ENCODE results near the gene MYH13. TPM values are rescaled to one million over a fixed set of nuclear protein-coding genes. Genes with fewer than 3 reads are reported as not detected.

MYH13 gene
- total and polyA plus RNA-seq, 2 of the 13 experiments (the other 11 are each of a cell fraction or from before 2014, with no cell fraction given), result not detected

DNA sequence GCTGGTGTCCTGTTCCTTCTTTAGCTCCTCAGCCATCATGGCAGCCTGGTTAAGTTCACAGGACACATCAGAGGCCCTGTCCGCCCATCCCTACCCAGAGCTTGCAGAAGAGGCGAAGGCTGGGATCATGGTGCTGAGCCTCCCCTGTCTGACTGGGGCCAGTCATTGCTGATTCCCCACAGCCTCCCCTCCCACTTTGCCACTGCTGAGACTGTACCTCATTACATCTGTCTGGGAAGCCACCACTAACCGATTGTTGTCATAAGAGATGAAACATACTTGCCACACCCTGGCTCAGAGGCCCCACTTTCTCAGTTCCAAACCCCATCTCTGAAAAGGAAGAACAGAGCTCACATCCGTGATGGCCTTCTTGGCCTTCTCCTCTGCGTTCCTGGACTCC lies 66.2 kb downstream of the MYH13 start:
- CTCF ChIA-PET (ENCODE audit: low intra/inter-chr PET ratio, low total read pairs), result no interaction called here
- POLR2A ChIA-PET, result no interaction called here
- in situ Hi-C loops (cut with HindIII; ENCODE audit: extremely low pct_ligation_motif_present, low pct_unique_long_range_greater_than_20kb), result no loop called here

DNA sequence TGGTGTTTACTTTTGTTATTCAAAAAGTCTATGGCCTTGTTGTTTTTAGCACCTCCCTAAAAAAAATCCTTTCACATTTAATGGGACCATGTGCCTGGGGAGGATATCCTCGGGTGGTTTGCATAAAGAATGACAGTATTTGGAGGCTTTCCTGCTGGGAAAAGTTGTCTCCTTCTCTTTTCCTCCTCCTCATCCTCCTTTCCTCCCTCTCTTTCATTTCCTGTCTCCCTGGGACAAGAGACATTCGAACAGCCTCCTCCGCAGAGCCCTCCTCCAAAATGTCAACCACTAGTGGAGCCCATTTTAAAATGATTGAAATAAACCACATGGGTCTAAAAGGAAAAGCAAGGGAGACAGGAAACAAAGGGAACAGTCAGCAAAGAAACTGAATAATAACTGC lies 67.4 kb downstream of the MYH13 start:
- no peak overlapping the region for H3K4me2 ChIP-seq (ENCODE audit: low read depth, low read length)
- H3K27me3 ChIP-seq (ENCODE audit: control insufficient read depth in 1 of 2, insufficient read depth in 2 of 2, low read length in 2 of 2), result peaks cover 1 to 4% of the 10 kb centered on the region in 2 experiments; a peak in 2 of 5 replicates
- BruUV-seq (replicated peaks), result no TSS peak
- H3K27ac ChIP-seq (ENCODE audit: extremely low read length, insufficient read depth, low read length), result no peak overlapping the region
- no peak for ATAC-seq
- no peak for TF ChIP-seq ZEB1 (IDR thresholded peaks at IDR 0.05; ENCODE audit: insufficient replicate concordance, low read depth)
- no peak for TF ChIP-seq TEF (CRISPR knock-in tag; IDR thresholded peaks at IDR 0.05)
- no peak for TF ChIP-seq TBP (CRISPR knock-in tag; IDR thresholded peaks at IDR 0.05)
- TF ChIP-seq ZNF441 (CRISPR knock-in tag; IDR thresholded peaks at IDR 0.05; ENCODE audit: borderline replicate concordance), result no peak
- TF ChIP-seq JDP2 (CRISPR knock-in tag; IDR thresholded peaks at IDR 0.05; ENCODE audit: borderline replicate concordance), result no peak
- no peak for TF ChIP-seq MAFK (conservative IDR thresholded peaks at IDR 0.05 in 1 of 2, IDR thresholded peaks at IDR 0.05 in 1 of 2; ENCODE audit: low read length in 2 of 2)
- TF ChIP-seq ATRX (CRISPR knock-in tag; IDR thresholded peaks at IDR 0.05; ENCODE audit: borderline replicate concordance), result no peak
- TF ChIP-seq MTA1 (CRISPR knock-in tag; IDR thresholded peaks at IDR 0.05; ENCODE audit: borderline replicate concordance), result no peak
- no peak for TF ChIP-seq MATR3 (CRISPR knock-in tag; IDR thresholded peaks at IDR 0.05)
- TF ChIP-seq ZNF24 (IDR thresholded peaks at IDR 0.05), result no peak
- no peak for TF ChIP-seq ZNF589 (CRISPR knock-in tag; conservative IDR thresholded peaks at IDR 0.05)
- no peaks in the 10 kb centered on the region for H3K79me2 ChIP-seq (ENCODE audit: insufficient read depth, low read length)
- H3K4me1 ChIP-seq (ENCODE audit: insufficient read depth, low read length), result no peaks in the 10 kb centered on the region
- no peak overlapping the region for H2AFZ ChIP-seq (ENCODE audit: low read length)
- H3K36me3 ChIP-seq (replicated peaks in 1 of 2; ENCODE audit: control insufficient read depth in 1 of 2, insufficient read depth in 2 of 2, low read length in 2 of 2), result no peaks in the 10 kb centered on the region
- FAIRE-seq, result no peak
- ChIA-PET POLR2A (no interaction called here), CTCF (ENCODE audit: low intra/inter-chr PET ratio, low total read pairs) (no interaction called here)
- no peaks in the 10 kb centered on the region for H4K20me1 ChIP-seq (ENCODE audit: insufficient read depth, low read length)
- no peaks in the 10 kb centered on the region for H3K9me3 ChIP-seq (ENCODE audit: low read length)
- WGBS (ENCODE audit: low lambda C conversion rate), result 0% methylated on average over 3 of the region's 3 CpGs
- H3K9ac ChIP-seq (ENCODE audit: insufficient read depth, low read depth, low read length), result no peak overlapping the region
- in situ Hi-C loops (cut with HindIII; ENCODE audit: extremely low pct_ligation_motif_present, low pct_unique_long_range_greater_than_20kb), result no loop called here
- intact Hi-C loops (cut with micrococcal nuclease; ENCODE audit: unreplicated experiment), result no loop called here
- no peak for DNase-seq (ENCODE audit: low spot score)
- no peak overlapping the region for H3K4me3 ChIP-seq (replicated peaks in 1 of 3; ENCODE audit: insufficient read depth in 1 of 3, low read depth in 2 of 3, low read length in 3 of 3)

More for the DNA sequence above, 66.2 kb downstream of the MYH13 start:
- Histone ChIP-seq H3K36me3 (replicated peaks in 1 of 2; ENCODE audit: control insufficient read depth in 1 of 2, insufficient read depth in 2 of 2, low read length in 2 of 2) (no peaks in the 10 kb centered on the region), H3K4me1 (ENCODE audit: insufficient read depth, low read length) (no peaks in the 10 kb centered on the region), H3K9ac (ENCODE audit: insufficient read depth, low read depth, low read length) (no peak overlapping the region), H4K20me1 (ENCODE audit: insufficient read depth, low read length) (no peaks in the 10 kb centered on the region), H3K79me2 (ENCODE audit: insufficient read depth, low read length) (no peaks in the 10 kb centered on the region), H3K4me2 (ENCODE audit: low read depth, low read length) (no peak overlapping the region), H2AFZ (ENCODE audit: low read length) (no peak overlapping the region), H3K27ac (ENCODE audit: extremely low read length, insufficient read depth, low read length) (no peak overlapping the region), H3K4me3 (replicated peaks in 1 of 3; ENCODE audit: insufficient read depth in 1 of 3, low read depth in 2 of 3, low read length in 3 of 3) (no peak overlapping the region), H3K9me3 (ENCODE audit: low read length) (no peaks in the 10 kb centered on the region), H3K27me3 (ENCODE audit: control insufficient read depth in 1 of 2, insufficient read depth in 2 of 2, low read length in 2 of 2) (peaks cover 0 to 1% of the 10 kb centered on the region in 2 experiments; a peak in 2 of 5 replicates)
- FAIRE-seq, result no peak
- intact Hi-C loops (cut with micrococcal nuclease; ENCODE audit: unreplicated experiment), result no loop called here
- no TSS peak for BruUV-seq (replicated peaks)
- ATAC-seq, result no peak
- TF ChIP-seq ZNF564 (CRISPR knock-in tag; IDR thresholded peaks at IDR 0.05) (no peak), REPIN1 (CRISPR knock-in tag; IDR thresholded peaks at IDR 0.05; ENCODE audit: borderline replicate concordance, low read depth) (no peak)
- WGBS (ENCODE audit: low lambda C conversion rate), result 9% methylated on average over 4 of the region's 5 CpGs
- no peak for DNase-seq (ENCODE audit: low spot score)

All from HepG2 (cell line).